Activated CD4-positive, alpha-beta memory T cell treated with anti-CD3 and anti-CD28 coated beads for 36 hours (primary cell): ENCODE data around the gene CRY2. TPM values are rescaled to one million over a fixed set of nuclear protein-coding genes. Genes with fewer than 3 reads are reported as not detected.

Experiments used
- CTCF ChIA-PET: fragments of 350-600 bp; sonication (Branson Sonifier 250); formaldehyde crosslinking; loops from one replicate; lab custom pipeline; 2021; ENCODE audit warnings: antibody characterized with exemption, inconsistent platforms; lab: Charles Lee
- POLR2A ChIA-PET: fragments of 350-600 bp; sonication (Branson Sonifier 250); formaldehyde crosslinking; loops from one replicate; lab custom pipeline; 2021; ENCODE audit warnings: antibody characterized with exemption; lab: Charles Lee
- DNase-seq: peaks from one replicate; pipeline ENCODE4 v3.0.0-alpha.2; 2020
- H3K27ac Mint-ChIP-seq: one replicate; pipeline ENCODE4 v1.8.0; 2021; ENCODE audit warnings: mixed read lengths
- H3K27me3 Mint-ChIP-seq: one replicate; pipeline ENCODE4 v1.8.0; 2021; ENCODE audit warnings: mixed read lengths
- H3K36me3 Mint-ChIP-seq: one replicate; pipeline ENCODE4 v1.8.0; 2021; ENCODE audit warnings: mixed read lengths
- H3K4me1 Mint-ChIP-seq: one replicate; pipeline ENCODE4 v1.8.0; 2021; ENCODE audit warnings: low read depth, mixed read lengths
- H3K4me3 Mint-ChIP-seq: one replicate; pipeline ENCODE4 v1.8.0; 2021; ENCODE audit warnings: mild to moderate bottlenecking, mixed read lengths
- H3K9me3 Mint-ChIP-seq: one replicate; pipeline ENCODE4 v1.8.0; 2021; ENCODE audit warnings: mixed read lengths
- intact Hi-C: fragments of 100-400 bp; cut with micrococcal nuclease; formaldehyde crosslinking; loops from one replicate; pipeline ENCODE4 v1.15.1; 2023
- total RNA-seq, 2 experiments: library from RNA; stranded (reverse); gene quantifications; one replicate each; pipeline ENCODE4 v1.2.3, GENCODE V29; 2021

The CRY2 gene
- total RNA-seq, 2 experiments from 2014 or later: 12.1 to 13.4 TPM

DNA sequence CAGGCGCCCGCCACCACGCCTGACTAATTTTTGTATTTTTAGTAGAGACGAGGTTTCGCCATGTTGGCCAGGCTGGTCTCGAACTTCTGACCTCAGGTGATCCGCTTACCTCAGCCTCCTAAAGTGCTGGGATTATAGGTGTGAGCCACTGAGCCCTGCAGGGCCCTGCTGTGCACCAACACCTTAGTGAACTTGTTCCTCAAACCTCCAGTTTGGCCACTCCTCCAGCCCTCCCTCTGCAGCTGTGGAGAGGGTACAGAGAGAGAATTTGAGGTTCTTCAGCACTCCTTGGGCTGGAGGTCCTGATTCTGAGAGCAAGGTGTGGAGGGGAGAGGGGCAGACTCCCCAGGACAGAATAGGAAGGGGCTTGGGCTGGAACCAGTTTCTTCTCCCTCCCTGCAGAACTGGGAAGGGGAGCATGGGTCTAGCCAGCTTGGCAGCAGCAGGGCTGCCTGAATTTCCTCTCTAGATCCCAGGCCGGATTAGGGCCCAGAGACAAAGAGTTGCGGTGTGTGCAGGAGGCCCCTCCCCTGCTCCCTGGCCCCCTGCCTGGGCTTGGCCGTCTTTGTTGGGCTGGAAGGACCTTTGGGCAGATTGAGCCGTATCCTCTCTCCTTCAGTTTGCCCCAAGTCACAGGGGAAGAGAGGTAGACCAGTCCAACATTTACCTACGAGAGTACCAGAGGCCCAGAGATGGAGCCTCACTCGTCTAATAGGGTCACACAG, 72.7 kb downstream of the CRY2 start:
- no peak overlapping the region for H3K4me3 Mint-ChIP-seq
- no peak overlapping the region for H3K27ac Mint-ChIP-seq
- H3K4me1 Mint-ChIP-seq: peaks cover 31% of the 10 kb centered on the region
- POLR2A ChIA-PET: no interaction called here
- DNase-seq: no peak
- CTCF ChIA-PET: no interaction called here
- H3K9me3 Mint-ChIP-seq: no peaks in the 10 kb centered on the region
- intact Hi-C loops: loop anchor here (2.0 to 5.0 kb wide), 3 partner anchors 202 to 1353 kb away; partner anchors contain the start of genes CD82 and PHF21A
- peaks cover 11% of the 10 kb centered on the region for H3K27me3 Mint-ChIP-seq
- H3K36me3 Mint-ChIP-seq: peaks cover 8% of the 10 kb centered on the region

DNA sequence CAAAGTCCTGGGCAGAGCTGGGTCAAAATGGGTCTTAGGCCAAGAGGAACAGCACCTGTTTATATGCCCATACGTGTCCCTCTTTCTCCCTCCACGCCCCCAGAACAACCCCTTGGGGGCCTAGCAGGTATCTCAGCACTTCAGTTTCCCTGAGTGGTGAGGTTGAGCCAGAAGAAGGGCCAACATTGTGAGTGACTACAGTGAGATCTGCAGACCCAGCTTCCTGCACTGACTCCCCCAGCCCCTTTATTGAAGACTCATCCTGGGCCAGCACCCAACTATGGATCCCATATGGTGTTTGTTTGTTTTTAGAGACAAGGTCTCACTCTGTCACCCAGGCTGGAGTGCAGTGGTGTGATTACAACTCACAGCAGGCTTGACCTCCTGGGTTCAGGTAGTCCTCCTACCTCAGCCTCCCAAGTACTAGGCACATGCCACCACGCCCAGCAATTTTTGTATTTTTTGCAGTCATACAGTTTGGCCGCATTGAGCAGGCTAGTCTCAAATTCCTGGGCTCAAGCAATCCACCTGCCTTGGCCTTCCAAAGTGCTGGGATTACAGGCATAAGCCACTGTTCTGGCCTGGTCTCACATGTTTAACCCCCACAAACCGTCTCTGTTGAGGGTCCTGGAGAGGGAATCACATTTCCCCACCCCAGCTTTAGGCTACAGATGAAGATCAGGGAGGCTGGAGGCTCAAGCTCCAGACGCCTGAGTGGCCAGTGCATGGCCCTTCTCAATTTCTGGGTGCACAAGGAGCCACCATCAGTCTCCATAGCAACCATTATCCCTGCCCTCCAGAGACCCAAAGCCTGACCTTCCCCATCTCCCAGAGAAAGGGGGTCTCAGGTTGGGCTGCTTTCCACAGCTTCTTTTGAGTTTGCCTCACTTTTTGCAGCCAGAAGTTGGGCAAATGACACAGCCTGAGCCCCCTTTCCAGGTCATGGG, 73.5 kb downstream of the CRY2 start:
- ChIA-PET POLR2A (no interaction called here), CTCF (interaction anchor here (1.1 to 1.2 kb wide), 2 partner anchors 9 to 44 kb away, joined by 3 read pairs; no protein-coding TSS in a partner anchor)
- no peaks in the 10 kb centered on the region for H3K9me3 Mint-ChIP-seq
- peaks cover 29% of the 10 kb centered on the region for H3K4me1 Mint-ChIP-seq
- peak overlapping the region; percentile 49 for H3K4me3 Mint-ChIP-seq
- intact Hi-C loops: no loop called here
- peaks cover 6% of the 10 kb centered on the region for H3K36me3 Mint-ChIP-seq
- no peak overlapping the region for H3K27ac Mint-ChIP-seq
- no peak for DNase-seq
- H3K27me3 Mint-ChIP-seq: peaks cover 11% of the 10 kb centered on the region

DNA sequence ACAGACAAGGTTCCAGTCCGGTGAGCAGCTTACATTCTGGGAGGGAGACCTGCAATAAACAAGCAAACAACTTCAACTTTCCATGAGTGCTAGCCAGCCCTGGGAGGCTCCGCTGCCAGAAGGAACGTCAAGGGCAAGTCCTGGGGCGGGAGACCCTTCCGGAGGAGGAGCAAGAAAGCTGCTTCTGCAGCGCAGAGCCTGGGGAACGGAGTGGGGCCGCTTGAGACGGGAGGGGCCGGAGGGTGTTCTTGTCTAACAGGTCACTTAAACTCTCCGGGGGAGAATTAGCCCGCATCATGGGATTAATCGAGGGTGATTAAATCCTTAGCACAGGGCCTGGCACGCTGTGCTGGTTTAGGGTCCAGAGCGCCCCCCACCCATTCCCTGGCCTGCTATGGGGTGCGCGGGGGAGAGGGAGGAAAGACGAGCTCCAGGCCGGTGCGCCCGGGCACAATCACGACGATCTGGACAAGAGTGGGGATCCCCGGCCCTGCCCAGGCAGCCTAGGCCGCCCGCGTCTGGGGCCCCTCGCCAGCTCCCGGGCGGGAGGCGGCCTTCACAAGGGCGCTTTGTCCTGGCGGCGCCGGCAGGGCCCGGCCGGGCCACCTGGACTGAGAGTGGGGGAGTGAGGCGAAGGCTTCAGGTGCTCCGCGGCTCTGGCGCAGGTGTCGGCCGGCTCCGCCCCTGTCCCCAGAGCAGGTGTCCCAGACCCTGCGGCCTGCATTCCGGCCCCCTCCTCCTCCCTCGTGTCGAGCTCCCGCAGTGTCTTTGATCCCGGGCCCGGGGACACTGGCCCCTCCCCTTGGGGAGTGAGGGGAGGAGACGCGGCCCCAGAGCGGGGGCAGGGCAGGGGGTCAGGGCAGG, 74.5 kb downstream of the CRY2 start:
- CTCF ChIA-PET: interaction anchor here (0.7 to 1.2 kb wide), 3 partner anchors 8 to 43 kb away, joined by 3 read pairs; no protein-coding TSS in a partner anchor
- intact Hi-C loops: no loop called here
- Mint-ChIP-seq H3K9me3 (no peaks in the 10 kb centered on the region), H3K4me1 (peaks cover 21% of the 10 kb centered on the region), H3K27me3 (peaks cover 11% of the 10 kb centered on the region), H3K4me3 (peak overlapping the region; percentile 49), H3K27ac (no peak overlapping the region), H3K36me3 (peaks cover 3% of the 10 kb centered on the region)
- POLR2A ChIA-PET: no interaction called here
- DNase-seq: no peak

DNA sequence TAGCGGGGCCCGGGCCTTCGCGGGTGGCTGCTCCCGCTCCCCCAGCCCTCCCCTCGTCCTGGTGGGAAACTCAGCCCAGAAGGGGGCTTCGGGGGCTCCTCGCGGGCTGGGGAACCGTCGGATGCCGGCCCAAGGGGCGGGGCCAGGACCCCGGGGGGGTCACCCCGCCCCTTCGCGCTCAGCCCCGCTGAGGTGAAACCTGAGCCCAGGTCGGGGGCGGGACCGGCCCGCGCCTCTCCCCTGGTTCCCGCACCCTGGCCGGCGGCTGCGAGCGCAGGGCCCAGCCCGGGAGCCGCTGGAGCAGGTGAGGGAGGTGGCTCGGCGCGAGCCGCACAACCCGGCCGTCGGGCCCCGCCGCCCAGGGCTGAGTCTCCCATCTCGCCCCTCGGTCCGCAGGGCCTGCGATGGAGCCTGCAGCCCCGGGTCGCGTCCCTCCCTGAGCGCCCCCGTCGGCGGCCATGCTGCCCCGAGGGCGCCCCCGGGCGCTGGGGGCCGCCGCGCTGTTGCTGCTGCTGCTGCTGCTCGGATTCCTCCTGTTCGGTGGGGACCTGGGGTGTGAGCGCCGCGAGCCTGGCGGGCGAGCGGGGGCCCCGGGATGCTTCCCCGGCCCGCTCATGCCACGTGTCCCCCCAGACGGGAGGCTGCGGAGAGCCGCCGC, 75.3 kb downstream of the CRY2 start, which contains the start of gene LARGE2:
Gene LARGE2 (plus strand): TSS at position 232 of the 658 bp plus-strand sequence. CDS start 227 bp downstream, at position 459.
- Mint-ChIP-seq H3K4me1 (peaks cover 25% of the 10 kb centered on the region), H3K36me3 (peaks cover 3% of the 10 kb centered on the region), H3K27me3 (peaks cover 11% of the 10 kb centered on the region), H3K9me3 (no peaks in the 10 kb centered on the region), H3K27ac (peak within 1 kb of the TSS; percentile 49), H3K4me3 (peak within 1 kb of the TSS; percentile 75)
- no peak for DNase-seq
- ChIA-PET POLR2A (no interaction called here), CTCF (interaction anchor here (0.7 kb wide), 1 partner anchor 20 kb away, joined by 3 read pairs; no protein-coding TSS in a partner anchor)
- intact Hi-C loops: no loop called here

DNA sequence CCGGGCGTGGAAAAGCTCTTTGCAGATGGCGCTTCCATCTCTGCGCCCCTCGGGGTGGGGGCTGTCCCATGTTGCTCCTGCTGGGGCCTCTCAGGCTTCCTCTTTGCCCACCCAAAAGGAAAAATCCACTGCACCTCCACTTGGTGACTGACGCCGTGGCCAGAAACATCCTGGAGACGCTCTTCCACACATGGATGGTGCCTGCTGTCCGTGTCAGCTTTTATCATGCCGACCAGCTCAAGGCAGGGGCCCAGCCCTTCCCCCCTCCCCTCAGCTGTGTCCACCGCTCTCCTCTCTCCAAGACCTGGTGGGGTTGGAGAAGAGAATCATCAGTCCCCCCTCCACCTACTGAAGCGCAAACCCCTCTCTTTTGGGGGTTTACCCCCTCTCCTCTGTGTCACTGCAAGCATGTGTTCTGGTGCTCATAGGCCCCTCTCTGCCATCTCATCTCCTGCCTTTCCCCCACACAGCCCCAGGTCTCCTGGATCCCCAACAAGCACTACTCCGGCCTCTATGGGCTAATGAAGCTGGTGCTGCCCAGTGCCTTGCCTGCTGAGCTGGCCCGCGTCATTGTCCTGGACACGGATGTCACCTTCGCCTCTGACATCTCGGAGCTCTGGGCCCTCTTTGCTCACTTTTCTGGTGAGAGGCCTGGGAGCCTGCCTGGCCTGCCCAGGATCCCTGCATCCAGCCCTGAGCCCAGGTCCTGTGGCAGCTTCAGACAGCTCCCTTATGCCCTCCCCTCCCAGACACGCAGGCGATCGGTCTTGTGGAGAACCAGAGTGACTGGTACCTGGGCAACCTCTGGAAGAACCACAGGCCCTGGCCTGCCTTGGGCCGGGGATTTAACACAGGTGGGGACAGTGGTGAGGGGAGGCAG, 77.0 kb downstream of the CRY2 start:
- Mint-ChIP-seq H3K4me1 (peaks cover 19% of the 10 kb centered on the region), H3K9me3 (no peaks in the 10 kb centered on the region), H3K27me3 (peaks cover 11% of the 10 kb centered on the region), H3K4me3 (peak overlapping the region; percentile 37), H3K36me3 (no peaks in the 10 kb centered on the region), H3K27ac (no peak overlapping the region)
- POLR2A ChIA-PET: no interaction called here
- intact Hi-C loops: no loop called here
- CTCF ChIA-PET: interaction anchor here (1.1 kb wide), 1 partner anchor 386 kb away, joined by 3 read pairs; no protein-coding TSS in a partner anchor
- DNase-seq: peak; percentile 6

DNA sequence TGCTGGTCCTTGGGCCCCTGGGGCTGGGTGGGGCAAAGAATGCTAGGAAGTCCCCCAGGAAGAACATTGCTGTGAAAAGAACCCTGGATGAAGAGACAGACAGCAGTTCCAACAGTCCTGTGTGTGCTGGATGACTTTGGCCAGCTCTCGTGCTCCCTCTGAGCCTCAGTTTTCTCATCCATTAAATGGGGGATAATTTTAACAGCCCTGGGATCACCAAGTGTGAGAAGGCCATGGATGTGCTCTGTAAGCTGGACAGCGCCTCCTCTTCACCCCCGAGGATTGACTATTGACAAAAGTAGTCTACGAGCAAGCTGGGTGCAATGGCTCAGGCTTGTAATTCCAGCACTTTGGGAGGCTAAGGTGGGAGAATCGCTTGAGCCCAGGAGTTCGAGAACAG, 77.7 kb downstream of the CRY2 start:
- DNase-seq: no peak
- CTCF ChIA-PET: interaction anchor here (1.1 kb wide), 1 partner anchor 386 kb away, joined by 3 read pairs; no protein-coding TSS in a partner anchor
- H3K27ac Mint-ChIP-seq: no peak overlapping the region
- H3K4me1 Mint-ChIP-seq: peaks cover 23% of the 10 kb centered on the region
- no peaks in the 10 kb centered on the region for H3K9me3 Mint-ChIP-seq
- POLR2A ChIA-PET: no interaction called here
- peaks cover 11% of the 10 kb centered on the region for H3K27me3 Mint-ChIP-seq
- intact Hi-C loops: no loop called here
- H3K36me3 Mint-ChIP-seq: no peaks in the 10 kb centered on the region
- H3K4me3 Mint-ChIP-seq: no peak overlapping the region

DNA sequence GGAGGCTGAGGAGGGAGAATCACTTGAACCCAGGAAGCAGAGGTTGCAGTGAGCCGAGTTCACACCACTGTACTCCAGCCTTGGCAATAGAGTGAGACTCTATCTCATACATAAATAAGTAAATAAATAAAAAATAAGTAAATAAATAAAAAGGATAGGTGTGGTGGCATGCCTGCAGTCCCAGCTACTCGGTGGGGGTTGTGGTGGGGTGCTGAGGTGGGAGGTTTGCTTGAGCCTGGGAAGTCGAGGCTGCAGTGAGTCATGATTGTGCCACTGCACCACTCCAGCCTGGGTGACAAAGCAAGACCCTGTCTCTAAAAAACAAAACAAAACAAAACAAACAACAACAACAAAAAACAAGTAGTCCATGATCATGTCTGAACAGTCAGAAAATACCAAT, 78.3 kb downstream of the CRY2 start:
- no peak overlapping the region for H3K4me3 Mint-ChIP-seq
- no peak for DNase-seq
- peaks cover 27% of the 10 kb centered on the region for H3K4me1 Mint-ChIP-seq
- no peak overlapping the region for H3K27ac Mint-ChIP-seq
- intact Hi-C loops: no loop called here
- POLR2A ChIA-PET: interaction anchor here (0.7 kb wide), 1 partner anchor 123 kb away, joined by 3 read pairs; no protein-coding TSS in a partner anchor
- H3K36me3 Mint-ChIP-seq: no peaks in the 10 kb centered on the region
- H3K27me3 Mint-ChIP-seq: peaks cover 11% of the 10 kb centered on the region
- H3K9me3 Mint-ChIP-seq: no peaks in the 10 kb centered on the region
- CTCF ChIA-PET: interaction anchor here (2.6 kb wide), 1 partner anchor 40 kb away, joined by 9 read pairs; no protein-coding TSS in a partner anchor

DNA sequence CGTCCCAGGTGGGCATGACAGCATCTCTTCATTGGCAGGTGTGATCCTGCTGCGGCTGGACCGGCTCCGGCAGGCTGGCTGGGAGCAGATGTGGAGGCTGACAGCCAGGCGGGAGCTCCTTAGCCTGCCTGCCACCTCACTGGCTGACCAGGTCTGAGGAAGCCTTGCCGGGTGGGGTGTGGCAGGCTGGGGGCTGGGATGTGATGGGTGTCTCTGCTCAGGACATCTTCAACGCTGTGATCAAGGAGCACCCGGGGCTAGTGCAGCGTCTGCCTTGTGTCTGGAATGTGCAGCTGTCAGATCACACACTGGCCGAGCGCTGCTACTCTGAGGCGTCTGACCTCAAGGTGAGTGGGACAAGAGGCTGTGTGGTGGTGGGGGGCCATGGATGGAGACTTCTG, 78.7 kb downstream of the CRY2 start:
- intact Hi-C loops: no loop called here
- Mint-ChIP-seq H3K27ac (no peak overlapping the region), H3K36me3 (no peaks in the 10 kb centered on the region), H3K4me1 (peaks cover 32% of the 10 kb centered on the region), H3K27me3 (peaks cover 11% of the 10 kb centered on the region), H3K4me3 (no peak overlapping the region), H3K9me3 (no peaks in the 10 kb centered on the region)
- no peak for DNase-seq
- ChIA-PET POLR2A (interaction anchor here (0.7 kb wide), 1 partner anchor 123 kb away, joined by 3 read pairs; no protein-coding TSS in a partner anchor), CTCF (interaction anchor here (1.0 to 2.6 kb wide), 2 partner anchors 40 to 154 kb away, joined by 3 to 9 read pairs; no protein-coding TSS in a partner anchor)

DNA sequence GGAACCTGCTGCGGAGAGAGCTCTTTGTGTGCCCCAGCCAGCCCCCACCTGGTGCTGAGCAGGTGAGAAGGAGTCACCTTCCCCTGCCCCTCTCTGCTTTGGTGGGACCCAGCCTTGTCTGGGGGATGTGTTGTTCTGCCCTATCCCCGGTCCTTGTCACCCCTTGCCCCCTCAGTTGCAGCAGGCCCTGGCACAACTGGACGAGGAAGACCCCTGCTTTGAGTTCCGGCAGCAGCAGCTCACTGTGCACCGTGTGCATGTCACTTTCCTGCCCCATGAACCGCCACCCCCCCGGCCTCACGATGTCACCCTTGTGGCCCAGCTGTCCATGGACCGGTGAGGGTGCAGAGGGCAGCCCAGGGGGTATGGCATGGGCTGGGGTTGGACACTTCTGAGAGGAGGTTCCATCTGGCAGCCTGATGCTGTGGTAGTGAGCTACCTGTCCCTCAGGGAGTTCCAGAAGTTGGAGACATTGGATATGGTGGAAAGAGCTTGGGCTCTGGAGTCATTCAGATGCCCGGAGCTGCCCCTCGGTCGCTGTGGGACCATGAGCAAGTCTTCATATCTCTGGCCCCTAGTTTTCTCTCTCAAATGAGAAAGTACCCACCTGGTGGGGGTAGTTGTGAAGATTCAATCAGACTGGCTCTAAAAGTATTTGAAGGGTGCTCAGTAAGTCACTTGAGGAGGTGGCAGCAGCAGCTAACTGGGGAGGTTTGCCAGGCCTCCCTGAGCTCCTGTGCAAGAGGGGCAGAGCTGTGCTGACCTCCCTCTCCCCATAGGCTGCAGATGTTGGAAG, 79.5 kb downstream of the CRY2 start:
- H3K27ac Mint-ChIP-seq: no peak overlapping the region
- CTCF ChIA-PET: interaction anchor here (0.7 to 2.6 kb wide), 3 partner anchors 39 to 155 kb away, joined by 3 to 9 read pairs (median 3); no protein-coding TSS in a partner anchor
- POLR2A ChIA-PET: interaction anchor here (2.2 kb wide), 1 partner anchor 9 kb away, joined by 7 read pairs; the partner anchor contains the start of gene PEX16
- DNase-seq: no peak
- no peaks in the 10 kb centered on the region for H3K9me3 Mint-ChIP-seq
- H3K36me3 Mint-ChIP-seq: no peaks in the 10 kb centered on the region
- intact Hi-C loops: no loop called here
- H3K27me3 Mint-ChIP-seq: peaks cover 8% of the 10 kb centered on the region
- H3K4me1 Mint-ChIP-seq: peaks cover 39% of the 10 kb centered on the region
- no peak overlapping the region for H3K4me3 Mint-ChIP-seq
